ENCODE results near the gene COLEC12. TPM values are rescaled to one million over a fixed set of nuclear protein-coding genes. Genes with fewer than 3 reads are reported as not detected.
A peak's percentile ranks its signal among the peaks of the same experiment; 100 is the strongest.

COLEC12 gene
- total and polyA plus RNA-seq, 2 experiments from 2014 or later, result 19.4 to 25.9 TPM

DNA sequence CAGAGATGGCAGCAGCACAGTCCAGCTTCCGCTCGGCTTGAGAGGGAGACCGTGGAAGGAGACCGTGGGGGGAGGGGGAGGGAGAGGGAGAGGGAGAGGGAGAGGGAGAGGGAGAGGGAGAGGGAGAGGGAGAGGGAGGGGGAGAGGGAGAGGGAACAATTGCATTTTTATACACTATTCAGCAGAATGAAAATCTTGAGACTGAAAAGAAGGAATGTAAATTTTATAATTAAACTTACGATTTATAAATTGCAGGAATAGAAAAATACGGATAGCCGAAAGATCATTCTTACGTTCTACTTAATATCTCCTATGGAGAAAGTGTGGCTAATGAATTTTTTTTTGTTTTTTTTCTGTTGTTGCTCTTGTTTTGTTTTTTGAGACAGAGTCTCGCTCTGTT lies 12.5 kb upstream of the COLEC12 start:
- Histone ChIP-seq H2AFZ (no peak overlapping the region), H3K9me3 (ENCODE audit: low read depth) (no peaks in the 10 kb centered on the region), H3K4me1 (ENCODE audit: insufficient read depth) (0 out of 2 replicates have a peak, but pooled peaks cover 5% of the 10 kb centered on the region), H3K9ac (no peak overlapping the region), H3K27me3 (replicated peaks; ENCODE audit: insufficient read depth) (no peaks in the 10 kb centered on the region), H3F3A (ENCODE audit: insufficient read depth) (no peaks in the 10 kb centered on the region), H4K20me1 (ENCODE audit: insufficient read depth) (no peaks in the 10 kb centered on the region), H3K4me2 (ENCODE audit: unreplicated experiment) (no peak overlapping the region), H3K36me3 (ENCODE audit: low read depth) (no peaks in the 10 kb centered on the region), H3K4me3 (no peak overlapping the region), H3K79me2 (ENCODE audit: insufficient read depth) (no peaks in the 10 kb centered on the region), H3K27ac (no peak overlapping the region), H3K9me2 (ENCODE audit: insufficient read depth) (no peaks in the 10 kb centered on the region)
- in situ Hi-C loops (cut with MboI), result no loop called here
- TF ChIP-seq EZH2 (IDR thresholded peaks at IDR 0.05; ENCODE audit: insufficient read depth, poor library complexity, severe bottlenecking) (no peak), EZH2phosphoT487 (IDR thresholded peaks at IDR 0.05; ENCODE audit: insufficient read depth, low read depth) (no peak)
- DNase-seq, result no peak
- WGBS, 2 experiments (ENCODE audit: low coverage in 1 of 2, low lambda C conversion rate in 2 of 2, missing lambda C conversion rate in 2 of 2), result 91 to 95% methylated on average over 6 to 9 of the region's 9 CpGs

DNA sequence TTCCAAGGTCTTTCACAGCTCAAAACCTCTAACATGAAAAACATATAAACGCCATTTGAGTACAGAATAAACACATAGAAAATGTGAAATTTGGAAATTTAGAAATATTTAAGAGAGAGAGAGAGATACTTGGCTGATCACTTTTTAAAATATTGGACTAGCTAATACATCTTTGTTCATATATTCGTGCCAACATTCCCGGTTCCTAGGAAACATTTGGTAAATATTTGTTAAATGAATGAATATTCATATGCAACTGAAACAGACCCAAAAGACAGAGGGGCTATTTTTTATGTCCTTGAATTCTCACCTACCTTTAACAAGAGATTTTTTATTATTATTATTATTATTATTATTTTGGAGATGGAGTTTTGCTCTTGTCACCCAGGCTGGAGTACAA lies 8.3 kb upstream of the COLEC12 start:
- Histone ChIP-seq H2AFZ (no peak overlapping the region), H3F3A (ENCODE audit: insufficient read depth) (no peaks in the 10 kb centered on the region), H3K4me2 (ENCODE audit: unreplicated experiment) (no peak overlapping the region), H3K27me3 (replicated peaks; ENCODE audit: insufficient read depth) (no peaks in the 10 kb centered on the region; the same call in 1 of the 2 replicates), H3K27ac (no peak overlapping the region), H4K20me1 (ENCODE audit: insufficient read depth) (no peaks in the 10 kb centered on the region), H3K4me3 (no peak overlapping the region), H3K36me3 (ENCODE audit: low read depth) (no peaks in the 10 kb centered on the region), H3K9me2 (ENCODE audit: insufficient read depth) (no peaks in the 10 kb centered on the region), H3K79me2 (ENCODE audit: insufficient read depth) (no peaks in the 10 kb centered on the region), H3K4me1 (ENCODE audit: insufficient read depth) (no peaks in the 10 kb centered on the region), H3K9me3 (ENCODE audit: low read depth) (no peaks in the 10 kb centered on the region), H3K9ac (no peak overlapping the region)
- TF ChIP-seq EZH2 (IDR thresholded peaks at IDR 0.05; ENCODE audit: insufficient read depth, poor library complexity, severe bottlenecking), result no peak
- no peak for TF ChIP-seq EZH2phosphoT487 (IDR thresholded peaks at IDR 0.05; ENCODE audit: insufficient read depth, low read depth)
- in situ Hi-C loops (cut with MboI), result no loop called here
- no peak for DNase-seq
- WGBS, 2 experiments (ENCODE audit: low coverage in 1 of 2, low lambda C conversion rate in 2 of 2, missing lambda C conversion rate in 2 of 2), result 32 to 43% methylated on average over 3 of the region's 3 CpGs

DNA sequence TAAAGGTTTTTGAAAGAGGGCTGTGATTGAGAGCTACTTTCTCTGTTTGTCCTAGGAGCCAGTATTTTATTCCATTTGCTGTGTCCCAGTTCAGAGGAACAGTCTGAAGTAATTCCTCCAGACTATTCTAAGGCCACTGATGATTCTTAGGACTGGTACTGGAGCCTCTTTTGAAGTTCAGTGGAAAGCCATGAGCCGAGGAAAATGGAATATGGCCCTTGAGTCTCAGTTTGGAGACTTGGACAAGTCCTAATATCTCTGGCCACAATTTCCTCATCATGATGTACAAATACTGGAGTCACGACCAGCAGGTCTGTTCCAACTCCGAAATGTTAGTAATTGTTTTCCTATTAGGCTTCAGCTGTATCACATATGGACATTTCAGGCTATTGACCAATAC lies 7.1 kb upstream of the COLEC12 start:
- Histone ChIP-seq H3K9ac (no peak overlapping the region), H3K4me2 (ENCODE audit: unreplicated experiment) (no peak overlapping the region), H3K4me3 (no peak overlapping the region), H3K9me2 (ENCODE audit: insufficient read depth) (no peaks in the 10 kb centered on the region), H3K4me1 (ENCODE audit: insufficient read depth) (no peaks in the 10 kb centered on the region), H3F3A (ENCODE audit: insufficient read depth) (no peaks in the 10 kb centered on the region), H3K36me3 (ENCODE audit: low read depth) (no peaks in the 10 kb centered on the region), H4K20me1 (ENCODE audit: insufficient read depth) (no peaks in the 10 kb centered on the region), H3K27me3 (replicated peaks; ENCODE audit: insufficient read depth) (no peaks in the 10 kb centered on the region; the same call in 1 of the 2 replicates), H3K79me2 (ENCODE audit: insufficient read depth) (no peaks in the 10 kb centered on the region), H3K9me3 (ENCODE audit: low read depth) (no peaks in the 10 kb centered on the region), H3K27ac (no peak overlapping the region), H2AFZ (no peak overlapping the region)
- DNase-seq, result no peak
- in situ Hi-C loops (cut with MboI), result no loop called here
- no peak for TF ChIP-seq EZH2 (IDR thresholded peaks at IDR 0.05; ENCODE audit: insufficient read depth, poor library complexity, severe bottlenecking)
- no peak for TF ChIP-seq EZH2phosphoT487 (IDR thresholded peaks at IDR 0.05; ENCODE audit: insufficient read depth, low read depth)
- WGBS, 2 experiments (ENCODE audit: low coverage in 1 of 2, low lambda C conversion rate in 2 of 2, missing lambda C conversion rate in 2 of 2), result 78 to 89% methylated on average over 3 of the region's 3 CpGs

DNA sequence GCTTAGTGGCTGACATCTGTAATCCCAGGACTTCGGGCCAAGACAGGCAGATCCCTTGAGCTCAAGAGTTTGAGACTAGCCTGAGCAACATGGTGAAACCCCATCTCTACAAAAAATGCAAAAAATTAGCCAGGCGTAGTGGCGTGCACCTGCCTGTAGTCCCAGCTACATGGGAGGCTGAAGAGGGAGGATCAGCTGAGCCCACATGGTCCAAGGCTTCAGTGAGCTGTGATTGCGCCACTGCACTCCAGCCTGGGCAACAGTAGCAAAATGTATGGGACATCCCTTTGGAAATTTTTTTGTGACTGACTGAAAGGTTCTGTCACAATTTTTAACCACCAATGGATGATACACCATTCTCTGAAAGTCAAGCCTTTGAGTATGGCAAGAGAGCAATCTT lies 6.3 kb upstream of the COLEC12 start:
- no peak overlapping the region for H3K4me2 ChIP-seq (ENCODE audit: unreplicated experiment)
- H4K20me1 ChIP-seq (ENCODE audit: insufficient read depth), result no peaks in the 10 kb centered on the region
- DNase-seq, result no peak
- no peaks in the 10 kb centered on the region for H3K36me3 ChIP-seq (ENCODE audit: low read depth)
- H3K4me3 ChIP-seq, result no peak overlapping the region
- H3K27me3 ChIP-seq (replicated peaks; ENCODE audit: insufficient read depth), result no peaks in the 10 kb centered on the region; the same call in 1 of the 2 replicates
- 83 to 85% methylated on average over 4 of the region's 4 CpGs for WGBS, 2 experiments (ENCODE audit: low coverage in 1 of 2, low lambda C conversion rate in 2 of 2, missing lambda C conversion rate in 2 of 2)
- H3F3A ChIP-seq (ENCODE audit: insufficient read depth), result no peaks in the 10 kb centered on the region
- H2AFZ ChIP-seq, result no peak overlapping the region
- no peak overlapping the region for H3K9ac ChIP-seq
- H3K4me1 ChIP-seq (ENCODE audit: insufficient read depth), result no peaks in the 10 kb centered on the region
- no peaks in the 10 kb centered on the region for H3K79me2 ChIP-seq (ENCODE audit: insufficient read depth)
- no peaks in the 10 kb centered on the region for H3K9me3 ChIP-seq (ENCODE audit: low read depth)
- no peak overlapping the region for H3K27ac ChIP-seq
- in situ Hi-C loops (cut with MboI), result no loop called here
- no peaks in the 10 kb centered on the region for H3K9me2 ChIP-seq (ENCODE audit: insufficient read depth)
- TF ChIP-seq EZH2 (IDR thresholded peaks at IDR 0.05; ENCODE audit: insufficient read depth, poor library complexity, severe bottlenecking) (no peak), EZH2phosphoT487 (IDR thresholded peaks at IDR 0.05; ENCODE audit: insufficient read depth, low read depth) (no peak)

DNA sequence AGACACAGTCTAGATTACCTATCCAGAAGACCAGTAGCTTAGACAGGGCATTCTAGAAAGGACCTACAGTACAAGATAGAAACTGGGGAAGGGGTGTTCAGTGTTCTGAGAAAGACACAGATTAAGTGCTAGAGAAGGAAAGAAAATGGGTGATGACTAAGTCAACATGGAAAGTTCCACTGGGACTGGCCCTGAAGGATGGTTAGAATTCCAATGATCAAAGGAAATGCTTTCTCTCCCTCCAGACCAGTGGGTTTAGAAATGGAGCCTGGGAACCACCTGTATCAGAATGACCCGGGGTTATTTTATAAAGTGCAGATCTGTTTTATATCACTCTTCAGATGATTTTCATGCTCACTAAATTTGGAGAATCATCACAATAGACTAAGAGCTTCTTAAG lies 5.8 kb upstream of the COLEC12 start:
- 0 to 4% methylated on average over 1 of the region's 1 CpG for WGBS, 2 experiments (ENCODE audit: low coverage in 1 of 2, low lambda C conversion rate in 2 of 2, missing lambda C conversion rate in 2 of 2)
- peak; percentile 30 for DNase-seq
- H3K4me2 ChIP-seq (ENCODE audit: unreplicated experiment), result no peak overlapping the region
- in situ Hi-C loops (cut with MboI), result no loop called here
- H3K27me3 ChIP-seq (replicated peaks; ENCODE audit: insufficient read depth), result no peaks in the 10 kb centered on the region; the same call in 1 of the 2 replicates
- H3K4me3 ChIP-seq, result no peak overlapping the region
- H3K4me1 ChIP-seq (ENCODE audit: insufficient read depth), result no peaks in the 10 kb centered on the region
- H3K9me3 ChIP-seq (ENCODE audit: low read depth), result no peaks in the 10 kb centered on the region
- no peaks in the 10 kb centered on the region for H3F3A ChIP-seq (ENCODE audit: insufficient read depth)
- H3K9ac ChIP-seq, result no peak overlapping the region
- no peak overlapping the region for H2AFZ ChIP-seq
- H3K9me2 ChIP-seq (ENCODE audit: insufficient read depth), result no peaks in the 10 kb centered on the region
- no peak overlapping the region for H3K27ac ChIP-seq
- no peak for TF ChIP-seq EZH2 (IDR thresholded peaks at IDR 0.05; ENCODE audit: insufficient read depth, poor library complexity, severe bottlenecking)
- no peak for TF ChIP-seq EZH2phosphoT487 (IDR thresholded peaks at IDR 0.05; ENCODE audit: insufficient read depth, low read depth)
- no peaks in the 10 kb centered on the region for H4K20me1 ChIP-seq (ENCODE audit: insufficient read depth)
- no peaks in the 10 kb centered on the region for H3K79me2 ChIP-seq (ENCODE audit: insufficient read depth)
- H3K36me3 ChIP-seq (ENCODE audit: low read depth), result no peaks in the 10 kb centered on the region

Data from GM23248 (cell line).